ENCODE data around the gene OVOL1. TPM values are rescaled to one million over a fixed set of nuclear protein-coding genes. Genes with fewer than 3 reads are reported as not detected.

OVOL1 gene
- total RNA-seq, 1 donor from 2014 or later, result 0.36 TPM

- intact Hi-C loops (cut with micrococcal nuclease), result no loop called here
- no peak for DNase-seq (ENCODE audit: low spot score)
- Mint-ChIP-seq H3K4me3 (no peak overlapping the region), H3K9me3 (no peaks in the 10 kb centered on the region), H3K36me3 (ENCODE audit: low read depth) (no peaks in the 10 kb centered on the region), H3K27ac (no peak overlapping the region), H3K4me1 (ENCODE audit: low read depth) (no peaks in the 10 kb centered on the region), H3K27me3 (ENCODE audit: insufficient read depth) (peaks cover 1% of the 10 kb centered on the region)
Measured at GRCh38 chr11:65844231-65844872, 57.5 kb downstream of the OVOL1 start.

Other genes with a start within 250 kb of the OVOL1 start
- 97.9 and 103 TPM in 2 replicates for gene LTBP3, start 228.7 kb upstream of the OVOL1 start, total RNA-seq
- 94.6 and 96.9 TPM in 2 replicates for gene ZNRD2, start 216.6 kb upstream of the OVOL1 start, total RNA-seq
- gene FAM89B, start 214.5 kb upstream of the OVOL1 start, total RNA-seq, result 50.4 and 50.6 TPM in 2 replicates
- gene EHBP1L1, start 211.0 kb upstream of the OVOL1 start, total RNA-seq, result 168 and 178 TPM in 2 replicates
- 1.6 and 2.0 TPM in 2 replicates for gene KCNK7, start 191.3 kb upstream of the OVOL1 start, total RNA-seq
- 103 and 106 TPM in 2 replicates for gene MAP3K11, start 172.8 kb upstream of the OVOL1 start, total RNA-seq
- 55.0 and 55.2 TPM in 2 replicates for gene PCNX3, start 171.3 kb upstream of the OVOL1 start, total RNA-seq
- gene SIPA1, start 149.0 kb upstream of the OVOL1 start, total RNA-seq, result 117 and 130 TPM in 2 replicates
- gene RELA, start 124.1 kb upstream of the OVOL1 start, total RNA-seq, result 102 and 104 TPM in 2 replicates
- 68.1 and 75.0 TPM in 2 replicates for gene KAT5, start 74.8 kb upstream of the OVOL1 start, total RNA-seq
- gene RNASEH2C, start 66.3 kb upstream of the OVOL1 start, total RNA-seq, result 87.6 and 89.0 TPM in 2 replicates
- 17.4 and 19.2 TPM in 2 replicates for gene AP5B1, start 6.1 kb upstream of the OVOL1 start, total RNA-seq
- 1.6 and 1.9 TPM in 2 replicates for gene SNX32, start 46.9 kb downstream of the OVOL1 start, total RNA-seq
- gene CFL1, start 71.1 kb downstream of the OVOL1 start, total RNA-seq, result 1,020 and 1,061 TPM in 2 replicates
- gene MUS81, start 73.4 kb downstream of the OVOL1 start, total RNA-seq, result 77.7 and 79.6 TPM in 2 replicates
- gene EFEMP2, start 85.7 kb downstream of the OVOL1 start, total RNA-seq, result 6.5 and 7.9 TPM in 2 replicates
- 5.7 and 7.4 TPM in 2 replicates for gene CTSW, start 92.8 kb downstream of the OVOL1 start, total RNA-seq
- gene FIBP, start 101.4 kb downstream of the OVOL1 start, total RNA-seq, result 86.8 and 93.2 TPM in 2 replicates
- 66.7 and 70.8 TPM in 2 replicates for gene CCDC85B, start 103.6 kb downstream of the OVOL1 start, total RNA-seq
- 31.7 and 33.5 TPM in 2 replicates for gene FOSL1, start 113.3 kb downstream of the OVOL1 start, total RNA-seq
- gene C11orf68, start 132.0 kb downstream of the OVOL1 start, total RNA-seq, result 18.5 and 21.4 TPM in 2 replicates
- 119 and 129 TPM in 2 replicates for gene DRAP1, start 132.4 kb downstream of the OVOL1 start, total RNA-seq
- not detected in 2 replicates for gene TSGA10IP, start 158.4 kb downstream of the OVOL1 start, total RNA-seq
- gene SART1, start 174.7 kb downstream of the OVOL1 start, total RNA-seq, result 110 TPM in 2 replicates
- gene EIF1AD, start 215.1 kb downstream of the OVOL1 start, total RNA-seq, result 69.0 and 70.7 TPM in 2 replicates
- 282 and 284 TPM in 2 replicates for gene BANF1, start 215.4 kb downstream of the OVOL1 start, total RNA-seq
- 1.7 and 2.0 TPM in 2 replicates for gene CST6, start 224.9 kb downstream of the OVOL1 start, total RNA-seq
- gene CATSPER1, start 239.4 kb downstream of the OVOL1 start, total RNA-seq, result 0.18 and 0.76 TPM in 2 replicates